ENCODE data around the gene SETD2. TPM values are rescaled to one million over a fixed set of nuclear protein-coding genes. Genes with fewer than 3 reads are reported as not detected.
A peak's percentile ranks its signal among the peaks of the same experiment; 100 is the strongest.

The SETD2 gene
- total and polyA plus RNA-seq, 9 of the 15 experiments (the other 6 are each of a cell fraction or from before 2014, with no cell fraction given): 8.2 to 44.0 (median 33.6) TPM

DNA sequence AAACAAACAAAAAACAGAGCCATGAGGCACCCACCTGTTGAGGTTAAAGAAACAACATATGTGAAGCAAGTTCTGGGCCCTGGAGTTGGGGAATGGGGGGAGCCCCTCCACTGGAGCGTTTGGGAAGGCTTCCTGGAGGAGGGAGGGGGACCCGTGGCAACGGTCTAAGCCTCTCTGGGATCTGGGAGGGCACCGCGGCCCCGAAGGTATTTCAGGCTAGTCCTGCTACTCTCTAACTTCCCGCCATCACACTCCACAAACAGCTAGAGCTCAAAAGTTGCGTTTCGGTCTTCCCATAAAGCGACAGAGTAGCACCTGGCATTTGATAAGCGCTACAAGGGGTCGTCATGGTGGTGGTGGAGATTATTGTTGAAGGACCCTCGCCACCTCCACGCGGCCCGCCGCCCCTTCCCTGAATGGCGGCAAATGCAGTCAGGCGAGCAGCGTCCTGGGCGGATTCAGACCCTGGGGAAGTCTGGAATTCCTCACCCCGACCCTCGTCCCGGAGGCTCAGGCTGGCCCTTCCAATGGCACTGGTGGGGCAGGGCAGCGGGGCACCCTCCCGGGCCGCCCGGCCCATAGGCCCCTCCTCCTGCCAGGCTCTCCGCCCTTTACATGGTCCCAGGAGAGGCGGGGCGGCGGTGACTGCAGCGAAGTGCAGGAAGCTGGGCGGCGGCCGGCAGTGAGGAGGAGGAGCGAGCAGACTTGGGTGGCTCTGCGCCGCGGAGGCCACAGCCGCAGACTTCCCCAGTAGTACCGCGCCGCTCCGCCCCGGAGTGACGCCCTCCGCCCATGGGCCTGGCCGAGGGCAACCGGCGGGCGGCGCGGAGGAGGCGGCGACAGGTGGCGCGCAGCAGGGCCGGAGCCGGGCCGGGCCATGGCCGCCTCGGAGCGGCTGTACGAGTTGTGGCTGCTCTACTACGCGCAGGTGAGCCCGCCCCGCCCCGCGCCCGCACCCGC is 184.6 kb downstream of the SETD2 start, which contains the start of gene NBEAL2 (continued):
- peak; percentile 49; the same call in 1 of the 2 replicates for TF ChIP-seq SPI1 (IDR thresholded peaks at IDR 0.05; ENCODE audit: borderline replicate concordance, low read depth, low read length)
- TF ChIP-seq, protein P1, sequence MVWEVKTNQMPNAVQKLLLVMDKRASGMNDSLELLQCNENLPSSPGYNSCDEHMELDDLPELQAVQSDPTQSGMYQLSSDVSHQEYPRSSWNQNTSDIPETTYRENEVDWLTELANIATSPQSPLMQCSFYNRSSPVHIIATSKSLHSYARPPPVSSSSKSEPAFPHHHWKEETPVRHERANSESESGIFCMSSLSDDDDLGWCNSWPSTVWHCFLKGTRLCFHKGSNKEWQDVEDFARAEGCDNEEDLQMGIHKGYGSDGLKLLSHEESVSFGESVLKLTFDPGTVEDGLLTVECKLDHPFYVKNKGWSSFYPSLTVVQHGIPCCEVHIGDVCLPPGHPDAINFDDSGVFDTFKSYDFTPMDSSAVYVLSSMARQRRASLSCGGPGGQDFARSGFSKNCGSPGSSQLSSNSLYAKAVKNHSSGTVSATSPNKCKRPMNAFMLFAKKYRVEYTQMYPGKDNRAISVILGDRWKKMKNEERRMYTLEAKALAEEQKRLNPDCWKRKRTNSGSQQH (CRISPR knock-in tag; IDR thresholded peaks at IDR 0.05): peak; percentile 33; the same call in 1 of the 2 replicates
- peak; percentile 67; the same call in 1 of the 2 replicates for TF ChIP-seq GABPB1 (CRISPR knock-in tag; IDR thresholded peaks at IDR 0.05)
- TF ChIP-seq, protein P2, sequence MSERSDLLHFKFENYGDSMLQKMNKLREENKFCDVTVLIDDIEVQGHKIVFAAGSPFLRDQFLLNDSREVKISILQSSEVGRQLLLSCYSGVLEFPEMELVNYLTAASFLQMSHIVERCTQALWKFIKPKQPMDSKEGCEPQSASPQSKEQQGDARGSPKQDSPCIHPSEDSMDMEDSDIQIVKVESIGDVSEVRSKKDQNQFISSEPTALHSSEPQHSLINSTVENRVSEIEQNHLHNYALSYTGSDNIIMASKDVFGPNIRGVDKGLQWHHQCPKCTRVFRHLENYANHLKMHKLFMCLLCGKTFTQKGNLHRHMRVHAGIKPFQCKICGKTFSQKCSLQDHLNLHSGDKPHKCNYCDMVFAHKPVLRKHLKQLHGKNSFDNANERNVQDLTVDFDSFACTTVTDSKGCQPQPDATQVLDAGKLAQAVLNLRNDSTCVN (CRISPR knock-in tag; IDR thresholded peaks at IDR 0.05): no peak
- 0 out of 2 replicates have a peak, but pooled peaks have one; percentile 27 for TF ChIP-seq NR2F6 (CRISPR knock-in tag; IDR thresholded peaks at IDR 0.05)
- TF ChIP-seq ARNT (IDR thresholded peaks at IDR 0.05): no peak
- TF ChIP-seq C11orf30 (IDR thresholded peaks at IDR 0.05; ENCODE audit: low read depth): no peak
- no peak for TF ChIP-seq TCF7L2 (IDR thresholded peaks at IDR 0.05; ENCODE audit: low read depth, low read length)
- no peak for TF ChIP-seq SREBF2 (CRISPR knock-in tag; IDR thresholded peaks at IDR 0.05)
- TF ChIP-seq ZBED1 (IDR thresholded peaks at IDR 0.05): no peak
- TF ChIP-seq, protein P3, sequence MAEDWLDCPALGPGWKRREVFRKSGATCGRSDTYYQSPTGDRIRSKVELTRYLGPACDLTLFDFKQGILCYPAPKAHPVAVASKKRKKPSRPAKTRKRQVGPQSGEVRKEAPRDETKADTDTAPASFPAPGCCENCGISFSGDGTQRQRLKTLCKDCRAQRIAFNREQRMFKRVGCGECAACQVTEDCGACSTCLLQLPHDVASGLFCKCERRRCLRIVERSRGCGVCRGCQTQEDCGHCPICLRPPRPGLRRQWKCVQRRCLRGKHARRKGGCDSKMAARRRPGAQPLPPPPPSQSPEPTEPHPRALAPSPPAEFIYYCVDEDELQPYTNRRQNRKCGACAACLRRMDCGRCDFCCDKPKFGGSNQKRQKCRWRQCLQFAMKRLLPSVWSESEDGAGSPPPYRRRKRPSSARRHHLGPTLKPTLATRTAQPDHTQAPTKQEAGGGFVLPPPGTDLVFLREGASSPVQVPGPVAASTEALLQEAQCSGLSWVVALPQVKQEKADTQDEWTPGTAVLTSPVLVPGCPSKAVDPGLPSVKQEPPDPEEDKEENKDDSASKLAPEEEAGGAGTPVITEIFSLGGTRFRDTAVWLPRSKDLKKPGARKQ (CRISPR knock-in tag; IDR thresholded peaks at IDR 0.05): no peak
- no peak for TF ChIP-seq ZNF644 (tag; IDR thresholded peaks at IDR 0.05; ENCODE audit: low read depth)
- peak; percentile 37; the same call in 1 of the 2 replicates for TF ChIP-seq JUND (IDR thresholded peaks at IDR 0.05; ENCODE audit: borderline replicate concordance, low read depth, low read length)
- peak; percentile 62; the same call in 1 of the 3 replicates for TF ChIP-seq JUND (tag; IDR thresholded peaks at IDR 0.05; ENCODE audit: borderline replicate concordance, low read depth, low read length)
- peak; percentile 58 for TF ChIP-seq HDAC2 (IDR thresholded peaks at IDR 0.05)
- TF ChIP-seq, protein P4, sequence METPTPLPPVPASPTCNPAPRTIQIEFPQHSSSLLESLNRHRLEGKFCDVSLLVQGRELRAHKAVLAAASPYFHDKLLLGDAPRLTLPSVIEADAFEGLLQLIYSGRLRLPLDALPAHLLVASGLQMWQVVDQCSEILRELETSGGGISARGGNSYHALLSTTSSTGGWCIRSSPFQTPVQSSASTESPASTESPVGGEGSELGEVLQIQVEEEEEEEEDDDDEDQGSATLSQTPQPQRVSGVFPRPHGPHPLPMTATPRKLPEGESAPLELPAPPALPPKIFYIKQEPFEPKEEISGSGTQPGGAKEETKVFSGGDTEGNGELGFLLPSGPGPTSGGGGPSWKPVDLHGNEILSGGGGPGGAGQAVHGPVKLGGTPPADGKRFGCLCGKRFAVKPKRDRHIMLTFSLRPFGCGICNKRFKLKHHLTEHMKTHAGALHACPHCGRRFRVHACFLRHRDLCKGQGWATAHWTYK (CRISPR knock-in tag; IDR thresholded peaks at IDR 0.05): no peak; the same call in none of the 2 replicates
- TF ChIP-seq JUN (IDR thresholded peaks at IDR 0.05; ENCODE audit: borderline replicate concordance, low read depth, low read length): peak; percentile 36; the same call in 1 of the 2 replicates
- no peak; the same call in 1 of the 2 replicates for TF ChIP-seq JUN (CRISPR knock-in tag; IDR thresholded peaks at IDR 0.05; ENCODE audit: borderline replicate concordance)
